ENCODE data around the gene DSCAML1. TPM values are rescaled to one million over a fixed set of nuclear protein-coding genes. Genes with fewer than 3 reads are reported as not detected.

DSCAML1 gene
- total RNA-seq, 1 experiment from 2014 or later, result 0.03 TPM

GRCh38 chr11:117570701-117571100 lies 226.3 kb downstream of the DSCAML1 start:
- H3K4me1 ChIP-seq (replicated peaks), result no peaks in the 10 kb centered on the region
- no peaks in the 10 kb centered on the region for H3K9me3 ChIP-seq (replicated peaks)
- no peaks in the 10 kb centered on the region for H3K36me3 ChIP-seq
- no peak overlapping the region for H3K4me3 ChIP-seq
- no peak overlapping the region for H3K27ac ChIP-seq
- H3K27me3 ChIP-seq (replicated peaks), result no peaks in the 10 kb centered on the region
- no peak for DNase-seq (ENCODE audit: low read depth in 1 of 2, low spot score in 2 of 2)

- no peak for DNase-seq (ENCODE audit: low read depth in 1 of 2, low spot score in 2 of 2)
- Histone ChIP-seq H3K9me3 (replicated peaks) (no peaks in the 10 kb centered on the region), H3K27me3 (replicated peaks) (no peaks in the 10 kb centered on the region), H3K36me3 (no peaks in the 10 kb centered on the region), H3K27ac (no peak overlapping the region), H3K4me3 (no peak overlapping the region), H3K4me1 (replicated peaks) (no peaks in the 10 kb centered on the region)
Observed at GRCh38 chr11:117569911-117570310, 227.1 kb downstream of the DSCAML1 start.

GRCh38 chr11:117565709-117566108 lies 231.3 kb downstream of the DSCAML1 start:
- Histone ChIP-seq H3K9me3 (replicated peaks) (no peaks in the 10 kb centered on the region), H3K27ac (no peak overlapping the region), H3K36me3 (no peaks in the 10 kb centered on the region), H3K27me3 (replicated peaks) (no peaks in the 10 kb centered on the region), H3K4me1 (replicated peaks) (no peaks in the 10 kb centered on the region), H3K4me3 (no peak overlapping the region)
- DNase-seq (ENCODE audit: low read depth in 1 of 2, low spot score in 2 of 2), result no peak

GRCh38 chr11:117564321-117564720 lies 232.7 kb downstream of the DSCAML1 start:
- Histone ChIP-seq H3K27me3 (replicated peaks) (no peaks in the 10 kb centered on the region), H3K27ac (no peak overlapping the region), H3K4me1 (replicated peaks) (no peaks in the 10 kb centered on the region), H3K36me3 (no peaks in the 10 kb centered on the region), H3K9me3 (replicated peaks) (no peaks in the 10 kb centered on the region), H3K4me3 (no peak overlapping the region)
- DNase-seq (ENCODE audit: low read depth in 1 of 2, low spot score in 2 of 2), result no peak

GRCh38 chr11:117563556-117563955 lies 233.5 kb downstream of the DSCAML1 start:
- Histone ChIP-seq H3K4me1 (replicated peaks) (no peaks in the 10 kb centered on the region), H3K27ac (no peak overlapping the region), H3K36me3 (no peaks in the 10 kb centered on the region), H3K9me3 (replicated peaks) (no peaks in the 10 kb centered on the region), H3K4me3 (no peak overlapping the region), H3K27me3 (replicated peaks) (no peaks in the 10 kb centered on the region)
- DNase-seq (ENCODE audit: low read depth in 1 of 2, low spot score in 2 of 2), result no peak

- DNase-seq (ENCODE audit: low read depth in 1 of 2, low spot score in 2 of 2), result no peak
- Histone ChIP-seq H3K9me3 (replicated peaks) (no peaks in the 10 kb centered on the region), H3K4me3 (no peak overlapping the region)
Observed at GRCh38 chr11:117562136-117562535, 234.9 kb downstream of the DSCAML1 start.

GRCh38 chr11:117560780-117561530 lies 236.1 kb downstream of the DSCAML1 start:
- Histone ChIP-seq H3K27me3 (replicated peaks) (no peaks in the 10 kb centered on the region), H3K9me3 (replicated peaks) (no peaks in the 10 kb centered on the region), H3K36me3 (no peaks in the 10 kb centered on the region), H3K4me3 (no peak overlapping the region), H3K4me1 (replicated peaks) (no peaks in the 10 kb centered on the region), H3K27ac (no peak overlapping the region)
- DNase-seq (ENCODE audit: low read depth in 1 of 2, low spot score in 2 of 2), result no peak

More at GRCh38 chr11:117562136-117562535, 234.9 kb downstream of the DSCAML1 start:
- Histone ChIP-seq H3K27ac (no peak overlapping the region), H3K36me3 (no peaks in the 10 kb centered on the region), H3K27me3 (replicated peaks) (no peaks in the 10 kb centered on the region), H3K4me1 (replicated peaks) (no peaks in the 10 kb centered on the region)

GRCh38 chr11:117559698-117560097 lies 237.3 kb downstream of the DSCAML1 start:
- H3K36me3 ChIP-seq, result no peaks in the 10 kb centered on the region
- no peak overlapping the region for H3K4me3 ChIP-seq
- no peaks in the 10 kb centered on the region for H3K4me1 ChIP-seq (replicated peaks)
- no peaks in the 10 kb centered on the region for H3K27me3 ChIP-seq (replicated peaks)
- no peaks in the 10 kb centered on the region for H3K9me3 ChIP-seq (replicated peaks)
- DNase-seq (ENCODE audit: low read depth in 1 of 2, low spot score in 2 of 2), result no peak
- no peak overlapping the region for H3K27ac ChIP-seq

GRCh38 chr11:117557361-117557760 lies 239.7 kb downstream of the DSCAML1 start:
- Histone ChIP-seq H3K27ac (no peak overlapping the region), H3K27me3 (replicated peaks) (no peaks in the 10 kb centered on the region), H3K36me3 (no peaks in the 10 kb centered on the region), H3K4me1 (replicated peaks) (no peaks in the 10 kb centered on the region), H3K4me3 (no peak overlapping the region), H3K9me3 (replicated peaks) (no peaks in the 10 kb centered on the region)
- no peak for DNase-seq (ENCODE audit: low read depth in 1 of 2, low spot score in 2 of 2)

GRCh38 chr11:117554601-117555333 lies 242.2 kb downstream of the DSCAML1 start:
- Histone ChIP-seq H3K4me3 (no peak overlapping the region), H3K36me3 (no peaks in the 10 kb centered on the region), H3K4me1 (replicated peaks) (no peaks in the 10 kb centered on the region), H3K27ac (no peak overlapping the region), H3K9me3 (replicated peaks) (no peaks in the 10 kb centered on the region), H3K27me3 (replicated peaks) (no peaks in the 10 kb centered on the region)
- no peak for DNase-seq (ENCODE audit: low read depth in 1 of 2, low spot score in 2 of 2)

GRCh38 chr11:117552626-117553025 lies 244.4 kb downstream of the DSCAML1 start:
- Histone ChIP-seq H3K4me1 (replicated peaks) (no peaks in the 10 kb centered on the region), H3K36me3 (no peaks in the 10 kb centered on the region), H3K27me3 (replicated peaks) (no peaks in the 10 kb centered on the region), H3K4me3 (no peak overlapping the region), H3K27ac (no peak overlapping the region), H3K9me3 (replicated peaks) (no peaks in the 10 kb centered on the region)
- no peak for DNase-seq (ENCODE audit: low read depth in 1 of 2, low spot score in 2 of 2)

- Histone ChIP-seq H3K4me3 (no peak overlapping the region), H3K4me1 (replicated peaks) (no peaks in the 10 kb centered on the region), H3K36me3 (no peaks in the 10 kb centered on the region), H3K9me3 (replicated peaks) (no peaks in the 10 kb centered on the region), H3K27me3 (replicated peaks) (no peaks in the 10 kb centered on the region), H3K27ac (no peak overlapping the region)
- DNase-seq (ENCODE audit: low read depth in 1 of 2, low spot score in 2 of 2), result no peak
Observed at GRCh38 chr11:117551761-117552343, 245.2 kb downstream of the DSCAML1 start.

- Histone ChIP-seq H3K27ac (no peak overlapping the region), H3K27me3 (replicated peaks) (no peaks in the 10 kb centered on the region), H3K36me3 (no peaks in the 10 kb centered on the region), H3K4me3 (no peak overlapping the region), H3K4me1 (replicated peaks) (0 out of 2 replicates have a peak, but pooled peaks cover 1% of the 10 kb centered on the region), H3K9me3 (replicated peaks) (no peaks in the 10 kb centered on the region)
- no peak for DNase-seq (ENCODE audit: low read depth in 1 of 2, low spot score in 2 of 2)
Observed at GRCh38 chr11:117550466-117550865, 246.6 kb downstream of the DSCAML1 start.

- Histone ChIP-seq H3K27ac (no peak overlapping the region), H3K4me3 (no peak overlapping the region), H3K9me3 (replicated peaks) (no peaks in the 10 kb centered on the region), H3K36me3 (no peaks in the 10 kb centered on the region), H3K4me1 (replicated peaks) (0 out of 2 replicates have a peak, but pooled peaks cover 4% of the 10 kb centered on the region), H3K27me3 (replicated peaks) (no peaks in the 10 kb centered on the region)
- no peak for DNase-seq (ENCODE audit: low read depth in 1 of 2, low spot score in 2 of 2)
Observed at GRCh38 chr11:117549417-117549816, 247.6 kb downstream of the DSCAML1 start.
